ENCODE results near the gene ZNF225.

DNA sequence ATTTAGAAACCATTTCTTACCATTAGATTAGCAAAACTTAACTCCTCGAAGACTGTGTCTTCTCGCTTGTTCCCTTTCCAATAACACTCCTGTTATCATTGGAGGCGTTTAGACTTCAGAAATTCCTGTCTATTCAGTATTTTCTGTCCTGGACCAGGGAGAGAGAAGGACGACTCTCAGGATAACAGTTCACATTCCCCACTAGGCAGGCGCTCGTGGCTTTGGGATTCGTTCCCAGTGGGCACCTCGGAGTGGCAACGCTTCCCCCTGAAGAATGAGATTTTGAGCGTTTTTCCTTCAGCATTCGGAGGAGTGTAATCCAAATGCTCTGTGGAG is 429 bp upstream of the ZNF225 start:
- TF ChIP-seq, protein P1, sequence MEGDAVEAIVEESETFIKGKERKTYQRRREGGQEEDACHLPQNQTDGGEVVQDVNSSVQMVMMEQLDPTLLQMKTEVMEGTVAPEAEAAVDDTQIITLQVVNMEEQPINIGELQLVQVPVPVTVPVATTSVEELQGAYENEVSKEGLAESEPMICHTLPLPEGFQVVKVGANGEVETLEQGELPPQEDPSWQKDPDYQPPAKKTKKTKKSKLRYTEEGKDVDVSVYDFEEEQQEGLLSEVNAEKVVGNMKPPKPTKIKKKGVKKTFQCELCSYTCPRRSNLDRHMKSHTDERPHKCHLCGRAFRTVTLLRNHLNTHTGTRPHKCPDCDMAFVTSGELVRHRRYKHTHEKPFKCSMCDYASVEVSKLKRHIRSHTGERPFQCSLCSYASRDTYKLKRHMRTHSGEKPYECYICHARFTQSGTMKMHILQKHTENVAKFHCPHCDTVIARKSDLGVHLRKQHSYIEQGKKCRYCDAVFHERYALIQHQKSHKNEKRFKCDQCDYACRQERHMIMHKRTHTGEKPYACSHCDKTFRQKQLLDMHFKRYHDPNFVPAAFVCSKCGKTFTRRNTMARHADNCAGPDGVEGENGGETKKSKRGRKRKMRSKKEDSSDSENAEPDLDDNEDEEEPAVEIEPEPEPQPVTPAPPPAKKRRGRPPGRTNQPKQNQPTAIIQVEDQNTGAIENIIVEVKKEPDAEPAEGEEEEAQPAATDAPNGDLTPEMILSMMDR (IDR thresholded peaks at IDR 0.05) = no peak
- no peak for TF ChIP-seq POLR2AphosphoS5 (IDR thresholded peaks at IDR 0.05; ENCODE audit: insufficient read depth in 1 of 2, low read depth in 1 of 2)
